C1 segment of cervical spinal cord (tissue), 14 donors: ENCODE measurements around the gene TRAIP.
"Not testable (repeated sequence)": the region's sequence is repeated elsewhere in the genome, so short reads cannot be mapped to it uniquely, and the experiment has no call there.

ENCODE experiments used
- DNase-seq, 14 donors: peaks; one replicate each; lab custom pipeline; 2025; lab: John Stamatoyannopoulos, UW

Gene TRAIP

DNA sequence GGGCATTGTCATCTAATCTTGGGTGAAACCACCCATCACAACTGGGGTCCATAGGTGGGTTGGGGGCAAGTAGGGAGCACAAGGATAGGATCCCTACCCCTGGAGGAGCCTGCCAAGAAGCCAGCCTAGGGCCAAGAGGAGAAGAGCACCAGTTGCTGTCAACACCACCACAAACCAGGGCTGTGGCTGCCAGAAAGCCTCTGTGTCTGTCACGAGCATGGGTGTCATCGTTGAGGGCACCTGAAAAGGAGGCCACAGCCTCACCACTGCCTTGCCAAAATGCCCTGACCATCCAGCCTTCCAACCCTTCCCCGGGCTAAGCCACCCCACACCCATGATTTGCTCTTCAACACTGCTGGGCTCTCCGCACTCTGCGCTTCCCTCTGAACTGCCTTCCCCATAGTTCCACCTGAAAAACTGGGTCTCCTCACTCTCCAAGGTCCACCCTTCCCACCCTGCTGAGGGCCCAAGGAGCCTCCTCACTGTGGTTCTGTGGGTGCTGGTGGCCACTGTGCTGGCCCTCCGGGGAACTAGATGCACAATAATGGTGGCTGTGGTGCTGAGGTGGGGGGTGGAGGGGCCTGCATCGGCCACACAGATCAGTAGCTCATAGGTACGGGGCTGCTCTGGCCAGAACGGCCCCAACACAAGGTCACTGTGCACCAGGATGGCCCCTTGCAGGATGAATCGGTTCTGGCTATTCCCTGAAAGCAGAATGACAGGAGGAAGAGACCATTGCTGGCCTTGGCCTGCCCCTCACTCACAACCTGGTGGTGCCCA lies 63.8 kb downstream of the TRAIP start:
- DNase-seq = no peak

DNA sequence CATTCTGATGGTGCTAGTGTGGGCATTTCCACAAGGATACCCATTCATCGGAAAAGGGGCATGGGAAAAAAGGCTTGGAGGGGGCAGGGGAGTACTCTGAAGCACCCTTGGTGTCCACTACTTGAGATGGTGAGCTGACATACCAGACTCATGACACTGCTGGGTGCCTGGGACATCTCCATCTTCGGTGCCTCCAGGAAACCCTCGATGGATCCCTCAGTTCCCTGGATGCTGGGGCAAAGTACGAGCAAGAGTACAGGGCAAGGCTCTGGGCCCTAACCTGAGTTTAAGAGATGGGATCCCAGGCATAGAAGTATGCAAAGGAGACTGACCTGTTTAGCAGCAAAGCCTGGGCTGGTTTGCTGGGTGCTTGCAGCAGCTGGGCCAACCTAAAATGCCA lies 64.8 kb downstream of the TRAIP start:
- DNase-seq = no peak

DNA sequence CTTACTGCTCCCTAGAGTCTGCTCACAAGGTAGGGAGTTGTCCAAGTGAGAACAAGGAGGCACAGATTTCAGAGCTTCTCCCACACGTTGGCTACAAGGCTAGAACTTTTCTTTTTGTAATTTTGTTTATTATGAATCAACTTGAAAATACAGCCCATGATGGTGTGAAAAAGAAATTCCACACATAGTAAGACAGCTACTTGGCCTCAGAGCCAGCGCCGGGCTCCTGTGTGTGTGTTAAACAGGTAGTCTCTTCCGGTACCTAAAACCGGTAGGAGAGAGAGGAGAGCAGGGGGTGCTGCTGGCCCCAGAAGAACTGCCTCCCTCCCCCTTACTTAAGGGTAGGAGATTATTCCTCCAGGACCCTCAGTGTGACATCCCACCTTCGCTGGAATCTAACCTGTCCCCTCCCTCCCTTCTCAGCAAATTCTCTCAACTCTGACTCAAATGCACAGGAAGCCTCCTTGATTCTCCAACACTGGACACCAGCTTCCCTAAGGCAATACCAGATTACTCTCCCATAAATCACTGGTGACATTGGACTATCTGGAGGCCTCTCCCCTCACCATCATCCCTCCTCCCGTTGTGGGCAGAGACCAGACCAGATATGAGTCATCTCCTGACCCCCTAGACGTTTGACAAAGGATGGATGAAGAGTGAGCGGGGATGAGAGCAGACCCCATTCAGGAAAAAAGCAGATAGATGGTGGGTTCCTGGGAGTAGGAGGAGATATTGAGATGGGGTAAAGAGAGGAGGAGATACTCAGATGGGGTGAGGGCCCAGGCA lies 65.5 kb downstream of the TRAIP start:
- DNase-seq = no peak

DNA sequence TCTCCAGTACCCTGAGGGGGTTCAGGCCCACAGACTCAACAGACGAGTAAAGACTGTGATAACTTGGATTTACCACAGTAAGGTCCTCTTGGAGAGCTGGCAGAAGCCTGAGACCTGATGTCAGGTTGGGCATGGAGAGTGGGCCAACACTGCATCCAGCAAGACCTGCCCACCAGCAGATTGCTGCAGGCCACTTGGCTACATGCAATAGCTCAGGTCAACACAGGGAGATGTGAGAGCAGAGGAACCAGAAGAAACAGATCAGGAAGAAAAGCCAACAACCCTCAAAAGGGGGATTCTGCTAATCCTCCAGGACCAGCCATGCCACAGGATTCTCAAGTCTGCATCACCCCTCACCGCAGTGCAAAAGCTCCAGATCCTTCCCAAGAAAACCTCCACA lies 68.3 kb downstream of the TRAIP start:
- DNase-seq = no peak

DNA sequence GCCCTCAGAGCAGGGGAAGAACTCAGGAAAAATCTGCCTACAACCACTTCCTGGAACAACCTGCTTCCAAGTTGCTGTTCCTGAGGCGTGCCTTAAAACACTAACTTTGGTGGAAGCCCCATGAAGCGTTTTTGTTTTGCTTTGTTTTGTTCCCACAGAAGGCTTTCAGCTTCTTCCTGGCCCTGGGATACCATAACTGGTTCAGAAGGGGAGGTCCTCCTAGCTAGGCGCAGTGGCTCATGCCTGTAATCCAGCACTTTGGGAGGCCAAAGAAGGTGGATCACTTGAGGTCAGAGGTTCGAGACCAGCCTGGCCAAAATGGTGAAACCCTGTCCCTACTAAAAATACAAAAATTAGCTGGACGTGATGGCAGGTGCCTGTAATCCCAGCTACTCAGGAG lies 68.8 kb downstream of the TRAIP start:
- no peak for DNase-seq

DNA sequence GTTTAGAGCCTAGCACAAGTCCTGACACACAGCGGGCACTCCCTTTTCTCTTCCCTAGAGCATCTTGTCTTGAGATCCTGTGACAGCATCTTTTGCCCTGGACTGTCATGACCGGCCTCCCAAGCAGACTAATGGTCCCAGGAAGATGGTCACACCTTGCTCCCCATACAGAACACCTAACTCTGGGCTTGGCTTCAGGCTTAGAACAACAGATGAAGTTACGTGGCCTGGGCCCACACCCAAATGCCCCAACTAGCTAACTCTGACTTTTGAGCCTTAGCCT lies 69.2 kb downstream of the TRAIP start:
- no peak for DNase-seq

DNA sequence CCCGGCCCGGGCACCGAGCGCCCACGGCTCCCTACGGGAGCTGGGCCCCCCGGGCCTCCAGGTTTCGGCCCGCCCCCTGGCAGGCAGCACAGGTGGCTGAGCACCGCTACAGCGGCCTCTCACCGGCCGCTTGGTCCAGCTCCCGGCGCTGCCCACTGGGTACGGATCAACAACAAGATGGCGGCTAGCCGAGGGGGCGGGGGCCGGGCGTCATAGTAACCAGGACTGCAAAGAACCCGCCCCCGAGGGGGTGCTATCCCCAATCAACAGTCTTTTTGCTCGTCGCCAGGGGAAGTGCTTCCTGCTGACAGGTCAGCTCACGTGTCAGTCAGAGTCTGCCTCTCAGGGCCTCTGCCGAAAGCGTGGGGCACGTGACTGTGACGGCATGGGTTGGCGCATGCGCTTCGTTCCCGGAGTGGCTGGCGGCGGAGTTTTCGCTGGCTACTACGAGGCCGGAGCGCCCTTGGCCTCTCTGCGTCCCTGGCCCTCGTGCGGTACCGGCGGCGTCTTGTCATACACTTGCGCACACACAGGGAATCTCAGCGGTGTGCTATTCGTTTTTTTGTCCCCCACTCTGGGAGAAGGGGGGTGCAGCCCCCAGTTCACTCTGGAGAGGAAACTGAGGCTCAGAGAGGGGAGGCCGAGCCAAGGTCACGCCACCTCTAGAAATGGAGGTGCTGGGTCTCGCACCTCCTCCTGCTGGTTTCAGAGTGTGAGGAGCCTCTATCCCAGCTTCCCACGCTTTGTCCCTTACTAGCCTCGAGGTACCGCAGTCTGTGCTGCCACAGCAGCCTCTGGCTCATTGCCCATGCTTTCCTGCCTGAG lies 69.8 kb downstream of the TRAIP start, which contains the start of gene IP6K1:
TSS of gene IP6K1 (minus strand) at position 186 of the 825 bp plus-strand sequence. CDS start 38,502 bp downstream, outside the sequence.
- DNase-seq = peak; percentile 91 to 100 (median 98)

DNA sequence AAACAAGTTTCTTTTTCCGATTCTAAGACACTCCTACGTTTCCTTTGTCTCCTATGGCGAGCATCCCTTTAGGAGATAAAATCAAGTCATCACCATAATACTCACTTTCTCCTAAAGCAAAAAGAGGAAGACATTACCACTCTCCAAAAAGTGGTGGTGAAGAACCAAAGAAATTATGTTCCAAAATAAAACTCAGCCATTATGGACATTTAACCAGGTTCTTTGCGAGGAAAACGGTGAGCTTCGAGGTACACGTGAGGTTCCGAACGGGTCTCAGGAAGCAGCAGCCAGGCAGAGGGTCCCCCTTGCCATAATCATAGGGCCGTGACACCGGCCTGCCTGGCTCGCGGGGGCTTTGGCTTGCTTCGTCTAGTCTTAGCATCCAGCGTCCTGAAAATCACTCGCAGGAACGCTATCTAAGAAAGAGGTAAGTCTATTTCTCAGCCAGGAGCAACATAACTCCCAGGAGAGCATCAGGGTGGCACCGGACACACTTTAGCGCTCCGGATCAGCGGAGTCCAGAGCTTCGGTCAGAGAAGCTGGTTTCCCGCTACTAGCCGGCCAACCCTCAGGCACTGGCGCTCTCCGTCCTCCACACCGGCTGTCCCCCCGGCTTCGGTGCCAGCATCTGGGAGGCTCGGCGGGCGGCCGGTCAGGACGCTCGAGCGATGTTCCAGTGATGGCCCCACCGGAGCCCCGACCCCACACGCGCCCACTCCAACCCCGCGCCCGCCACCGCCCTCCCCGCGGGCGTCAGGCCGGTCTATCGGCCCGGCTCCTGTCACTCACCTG lies 70.6 kb downstream of the TRAIP start:
- peak in 3 of 14 donors; percentile 65 to 74 (median 66) for DNase-seq

DNA sequence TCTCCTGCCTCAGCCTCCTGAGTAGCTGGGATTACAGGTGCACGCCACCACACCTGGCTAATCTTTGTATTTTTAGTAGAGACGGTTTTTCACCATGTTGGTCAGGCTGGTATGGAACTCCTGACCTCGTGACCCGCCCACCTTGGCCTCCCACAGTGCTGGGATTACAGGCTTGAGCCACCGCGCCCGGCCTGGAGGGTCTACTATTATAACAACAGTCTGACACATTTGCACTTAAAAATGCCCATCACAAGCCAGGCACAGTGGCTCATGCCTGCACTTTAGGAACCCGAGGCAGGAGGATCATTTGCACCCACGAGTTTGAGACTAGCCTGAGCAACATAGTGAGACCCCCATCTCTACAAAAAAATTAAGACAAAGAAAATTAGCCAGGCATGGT lies 74.1 kb downstream of the TRAIP start:
- not testable (repeated sequence) for DNase-seq

DNA sequence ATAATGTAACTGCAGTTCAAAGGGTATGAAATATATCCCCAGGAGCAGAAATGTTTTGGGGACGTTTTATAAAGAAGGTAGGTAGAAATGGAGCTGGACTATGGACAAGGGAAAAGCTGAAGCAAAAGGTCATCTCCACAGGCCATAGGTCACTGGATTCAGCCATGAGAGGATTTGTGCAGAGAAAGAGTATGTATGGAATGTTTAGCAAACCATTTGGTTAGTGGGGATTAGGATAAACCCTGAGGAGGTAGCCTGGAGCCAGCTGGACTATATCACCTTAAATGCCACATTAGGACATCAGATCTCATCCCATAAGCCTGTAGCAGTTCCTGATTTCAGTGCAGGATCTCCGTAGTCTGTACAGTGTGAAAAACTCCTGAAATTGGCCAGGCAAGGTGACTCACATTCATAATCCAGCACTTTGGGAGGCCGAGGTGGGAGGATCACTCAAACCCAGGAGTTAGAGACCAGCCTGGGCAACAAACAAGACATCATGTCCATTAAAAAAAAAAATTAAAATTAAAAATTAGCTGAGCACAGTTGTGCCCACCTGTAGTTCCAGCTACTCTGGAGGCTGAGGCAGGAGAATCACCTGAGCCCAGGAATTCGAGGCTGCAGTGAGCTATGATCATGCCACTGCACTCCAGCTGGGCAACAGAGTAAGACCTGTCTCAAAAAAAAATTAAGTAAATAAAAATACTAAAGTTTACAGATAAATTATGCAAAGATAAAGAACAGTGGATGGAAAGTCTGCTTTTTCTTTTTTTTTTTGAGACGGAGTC lies 74.8 kb downstream of the TRAIP start:
- no peak for DNase-seq

DNA sequence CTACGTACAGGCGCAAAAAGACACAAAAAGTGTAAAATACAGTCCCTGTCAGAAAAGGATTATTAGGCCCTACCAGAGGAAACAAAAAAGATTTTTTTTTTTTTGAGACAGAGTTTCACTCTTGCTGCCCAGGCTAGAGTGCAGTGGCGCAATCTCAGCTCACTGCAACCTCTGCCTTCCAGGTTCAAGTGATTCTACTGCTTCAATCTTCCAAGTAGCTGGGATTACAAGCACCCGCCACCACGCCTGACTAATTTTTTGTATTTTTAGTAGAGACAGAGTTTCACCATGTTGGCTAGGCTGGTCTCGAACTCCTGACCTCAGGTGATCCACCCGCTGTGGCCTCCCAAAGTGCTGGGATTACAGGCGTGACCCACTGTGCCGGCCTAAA lies 75.4 kb downstream of the TRAIP start:
- DNase-seq = not testable (repeated sequence)

DNA sequence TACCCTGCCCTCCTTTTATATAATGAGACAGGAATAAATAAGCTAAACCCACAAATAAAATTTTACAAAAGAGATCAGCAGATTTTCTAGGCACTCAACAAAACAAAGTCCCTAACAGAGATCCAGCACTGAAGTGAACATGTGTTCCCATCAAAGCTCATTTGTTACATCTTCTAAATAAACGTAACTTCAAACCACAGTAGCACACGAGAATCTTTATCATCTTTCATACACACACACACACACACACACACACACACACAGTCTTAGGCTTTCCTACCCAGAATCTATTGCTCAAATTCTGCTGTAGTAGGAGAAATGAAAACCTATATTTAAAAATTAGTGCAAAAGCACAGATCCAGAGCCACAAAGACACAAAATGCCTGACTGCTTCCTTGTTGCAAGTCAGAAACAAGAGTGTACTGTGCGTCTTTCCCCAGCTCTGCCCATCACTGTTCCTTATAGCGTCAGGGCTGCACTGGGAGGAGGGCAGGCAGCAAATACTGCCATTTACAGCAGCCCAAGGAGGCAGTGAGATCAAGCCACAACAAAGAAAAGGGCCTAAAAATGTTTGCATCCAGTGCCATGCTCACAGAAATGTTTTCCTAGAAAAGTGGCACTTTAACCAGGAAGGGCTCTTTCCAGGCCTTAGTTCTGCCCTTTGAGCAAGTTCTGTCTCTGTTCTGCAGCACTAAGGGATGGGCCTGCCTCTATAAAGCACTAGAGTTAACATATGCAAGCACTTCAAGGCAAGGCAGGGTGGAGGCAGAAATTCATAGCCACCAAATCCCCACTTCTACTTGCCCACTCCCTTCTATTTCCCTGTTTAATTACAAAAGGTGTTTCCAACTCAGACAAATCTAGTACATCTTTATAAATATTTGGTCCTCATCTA lies 76.0 kb downstream of the TRAIP start:
- no peak for DNase-seq

DNA sequence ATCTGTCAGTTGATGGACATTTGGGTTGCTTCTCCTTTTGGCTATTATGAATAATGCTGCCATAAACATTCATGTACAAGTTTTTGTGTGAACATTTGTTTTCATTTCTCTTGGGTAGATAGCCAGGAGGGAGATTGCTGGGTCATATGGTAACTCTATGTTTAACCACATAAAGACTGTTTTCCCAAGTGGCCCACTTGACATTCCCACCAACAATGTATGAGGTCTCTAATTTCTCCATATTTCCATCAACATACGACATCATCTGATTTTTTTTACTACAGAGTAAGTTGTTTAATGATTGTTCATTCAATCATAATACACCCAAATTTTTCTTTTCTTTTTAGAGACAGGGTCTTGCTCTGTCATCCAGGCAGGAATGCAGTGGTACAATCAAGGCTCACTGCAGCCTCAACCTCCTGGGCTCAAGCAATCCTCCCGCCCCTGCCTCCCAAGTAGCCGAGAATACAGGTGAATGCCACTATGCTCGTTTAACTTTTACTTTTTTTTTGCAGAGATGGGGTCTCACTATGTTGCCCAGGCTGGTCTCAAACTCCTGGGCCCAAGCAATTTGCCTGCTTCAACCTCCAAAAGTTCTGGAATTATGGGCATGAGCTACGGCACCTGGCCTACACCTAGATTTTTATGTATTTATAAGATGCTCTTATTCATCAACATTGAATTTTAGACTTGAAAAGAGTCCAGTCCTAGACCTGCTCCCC lies 76.8 kb downstream of the TRAIP start:
- DNase-seq = no peak
